ENCODE measurements around the gene DCAKD.

Gene DCAKD

DNA sequence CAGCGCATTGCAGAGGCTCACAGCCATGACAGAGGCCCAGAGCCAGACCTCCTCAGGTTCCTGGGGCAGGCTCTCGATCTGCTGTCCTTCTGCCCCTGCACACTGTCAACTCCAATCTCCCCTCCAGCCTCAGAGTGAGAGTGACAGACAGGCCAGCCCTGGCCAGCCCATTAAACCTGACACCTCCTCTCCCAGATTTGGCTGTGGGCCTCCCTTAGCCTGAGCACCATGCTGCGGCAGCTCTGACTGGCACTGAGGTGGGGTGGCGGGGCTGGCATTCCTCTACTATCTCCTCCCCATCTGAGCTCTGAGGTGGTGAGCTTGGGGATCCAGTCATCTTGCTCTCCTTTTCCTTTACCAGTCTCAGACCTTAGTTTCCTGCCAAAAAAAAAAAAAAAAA lies 67.9 kb downstream of the DCAKD start:
- H3K4me3 ChIP-seq (ENCODE audit: low read depth, low read length), result no peak overlapping the region
- TF ChIP-seq, protein P1, sequence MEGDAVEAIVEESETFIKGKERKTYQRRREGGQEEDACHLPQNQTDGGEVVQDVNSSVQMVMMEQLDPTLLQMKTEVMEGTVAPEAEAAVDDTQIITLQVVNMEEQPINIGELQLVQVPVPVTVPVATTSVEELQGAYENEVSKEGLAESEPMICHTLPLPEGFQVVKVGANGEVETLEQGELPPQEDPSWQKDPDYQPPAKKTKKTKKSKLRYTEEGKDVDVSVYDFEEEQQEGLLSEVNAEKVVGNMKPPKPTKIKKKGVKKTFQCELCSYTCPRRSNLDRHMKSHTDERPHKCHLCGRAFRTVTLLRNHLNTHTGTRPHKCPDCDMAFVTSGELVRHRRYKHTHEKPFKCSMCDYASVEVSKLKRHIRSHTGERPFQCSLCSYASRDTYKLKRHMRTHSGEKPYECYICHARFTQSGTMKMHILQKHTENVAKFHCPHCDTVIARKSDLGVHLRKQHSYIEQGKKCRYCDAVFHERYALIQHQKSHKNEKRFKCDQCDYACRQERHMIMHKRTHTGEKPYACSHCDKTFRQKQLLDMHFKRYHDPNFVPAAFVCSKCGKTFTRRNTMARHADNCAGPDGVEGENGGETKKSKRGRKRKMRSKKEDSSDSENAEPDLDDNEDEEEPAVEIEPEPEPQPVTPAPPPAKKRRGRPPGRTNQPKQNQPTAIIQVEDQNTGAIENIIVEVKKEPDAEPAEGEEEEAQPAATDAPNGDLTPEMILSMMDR (IDR thresholded peaks at IDR 0.05; ENCODE audit: insufficient read depth, low read depth, low read length, missing control alignments), result no peak
- no peak for DNase-seq (ENCODE audit: low read depth)

DNA sequence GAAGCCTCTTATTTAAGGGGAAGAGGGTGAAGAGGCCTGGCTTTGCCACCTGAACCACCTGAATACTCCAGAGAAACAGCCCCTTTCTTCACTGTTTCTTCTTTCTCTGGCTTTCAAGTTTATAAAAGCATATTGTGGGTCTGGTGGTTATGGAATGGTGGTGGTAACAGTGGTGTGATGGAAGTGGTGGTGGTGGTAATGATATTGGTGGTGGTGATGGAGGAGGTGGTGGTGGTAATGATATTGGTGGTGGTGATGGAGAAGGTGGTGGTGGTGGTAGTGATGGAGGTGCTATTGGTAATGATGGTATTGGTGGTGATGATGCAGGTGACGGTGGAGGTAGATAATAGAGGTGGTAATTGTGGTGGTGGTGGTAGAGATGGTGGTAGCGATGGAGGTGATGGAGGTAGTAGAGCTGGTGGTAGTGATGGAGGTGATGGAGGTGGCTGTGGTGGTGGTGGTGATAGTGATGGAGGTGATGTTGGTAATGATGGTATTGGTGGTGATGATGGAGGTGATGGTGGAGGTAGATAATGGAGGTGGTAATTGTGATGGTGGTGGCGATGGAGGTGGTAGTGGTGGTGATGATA lies 69.2 kb downstream of the DCAKD start:
- TF ChIP-seq, protein P1 (IDR thresholded peaks at IDR 0.05; ENCODE audit: insufficient read depth, low read depth, low read length, missing control alignments), result no peak
- no peak for DNase-seq (ENCODE audit: low read depth)
- H3K4me3 ChIP-seq (ENCODE audit: low read depth, low read length), result no peak overlapping the region

DNA sequence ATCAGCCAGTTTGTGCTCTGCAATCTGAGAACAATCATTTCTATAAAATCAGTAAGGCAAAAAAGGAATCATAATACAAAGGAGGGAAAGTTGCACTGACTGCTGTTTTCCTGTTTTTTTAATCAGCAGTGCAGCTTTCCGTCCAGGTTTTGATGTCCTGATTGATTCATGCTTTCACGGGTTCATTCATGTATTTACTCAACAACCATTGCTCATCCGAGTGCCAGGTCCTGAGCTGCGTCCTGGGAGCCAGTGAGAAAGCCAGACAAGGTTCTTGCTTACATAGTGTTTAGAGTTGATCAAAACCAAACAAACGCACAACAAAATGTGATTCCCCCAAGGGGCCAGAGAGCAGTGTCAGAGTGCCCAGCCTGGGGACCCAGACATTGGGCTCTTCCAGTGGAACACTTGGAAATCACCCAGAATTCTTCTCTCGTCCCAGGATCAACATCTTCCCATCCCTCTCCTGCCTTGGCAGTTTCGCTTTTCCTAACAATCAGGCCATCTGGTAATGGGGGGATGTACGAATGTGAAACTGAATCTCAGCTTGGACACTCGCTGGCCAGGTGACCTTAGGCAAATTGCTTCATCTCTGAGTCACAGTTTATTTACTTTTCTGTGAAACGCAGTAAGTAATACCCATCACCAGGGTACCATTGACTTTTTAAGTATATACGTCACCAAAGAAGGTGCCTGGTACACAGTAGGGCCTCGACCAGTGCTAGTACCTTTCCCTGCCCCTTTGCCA lies 70.0 kb downstream of the DCAKD start:
- no peak overlapping the region for H3K4me3 ChIP-seq (ENCODE audit: low read depth, low read length)
- DNase-seq (ENCODE audit: low read depth), result no peak
- TF ChIP-seq, protein P1 (IDR thresholded peaks at IDR 0.05; ENCODE audit: insufficient read depth, low read depth, low read length, missing control alignments), result no peak

DNA sequence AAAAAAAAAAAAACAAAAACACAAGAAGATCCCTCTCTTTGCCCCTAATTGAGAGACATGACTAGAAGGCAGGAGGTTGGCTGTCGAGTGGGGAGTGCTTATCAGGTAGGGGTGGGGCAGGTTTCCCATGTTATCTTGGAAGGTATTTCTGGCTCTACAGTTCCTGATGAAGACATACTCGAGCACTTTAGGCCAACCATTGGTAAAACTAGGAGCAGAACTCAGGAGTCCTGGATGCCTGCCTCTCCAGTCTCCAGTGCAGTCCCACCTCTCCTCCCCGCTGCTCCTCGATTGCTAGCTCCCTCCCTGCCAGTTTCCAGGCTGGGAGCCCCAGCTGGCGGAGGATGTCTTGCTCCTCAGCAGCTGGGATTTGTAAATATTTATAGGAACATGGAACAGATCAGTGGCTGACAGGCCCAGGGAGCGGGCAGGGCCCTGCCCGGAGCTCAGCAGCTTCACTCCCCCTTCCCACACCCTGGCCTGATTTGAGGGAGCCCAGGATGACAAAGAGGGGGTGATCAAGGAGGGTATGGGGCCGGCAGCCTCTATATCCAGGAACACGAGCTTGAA lies 71.9 kb downstream of the DCAKD start:
- DNase-seq (ENCODE audit: low read depth), result no peak
- TF ChIP-seq, protein P1 (IDR thresholded peaks at IDR 0.05; ENCODE audit: insufficient read depth, low read depth, low read length, missing control alignments), result no peak

DNA sequence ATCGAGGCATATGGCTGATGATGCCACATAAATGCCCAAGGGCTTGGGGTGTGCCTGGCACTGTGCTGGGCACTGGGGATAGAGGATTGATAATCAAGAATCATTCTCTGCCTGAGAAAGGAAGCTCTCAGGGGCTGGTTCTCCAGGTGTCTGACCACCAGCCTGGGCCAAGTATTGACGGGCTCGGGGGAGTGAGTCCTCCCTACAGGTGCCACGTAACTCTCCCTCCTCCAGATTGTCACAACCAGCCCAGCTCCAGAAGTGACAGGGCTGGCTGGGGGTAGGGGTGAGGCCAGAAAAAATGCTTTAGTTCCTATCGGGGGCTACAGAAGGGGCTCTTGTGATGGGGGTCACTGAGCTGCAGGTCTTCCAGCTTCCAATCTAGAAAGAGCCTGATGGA lies 72.6 kb downstream of the DCAKD start:
- no peak overlapping the region for H3K4me3 ChIP-seq (ENCODE audit: low read depth, low read length)
- TF ChIP-seq, protein P1 (IDR thresholded peaks at IDR 0.05; ENCODE audit: insufficient read depth, low read depth, low read length, missing control alignments), result no peak
- no peak for DNase-seq (ENCODE audit: low read depth)

More for the DNA sequence above, 71.9 kb downstream of the DCAKD start:
- H3K4me3 ChIP-seq (ENCODE audit: low read depth, low read length), result no peak overlapping the region

DNA sequence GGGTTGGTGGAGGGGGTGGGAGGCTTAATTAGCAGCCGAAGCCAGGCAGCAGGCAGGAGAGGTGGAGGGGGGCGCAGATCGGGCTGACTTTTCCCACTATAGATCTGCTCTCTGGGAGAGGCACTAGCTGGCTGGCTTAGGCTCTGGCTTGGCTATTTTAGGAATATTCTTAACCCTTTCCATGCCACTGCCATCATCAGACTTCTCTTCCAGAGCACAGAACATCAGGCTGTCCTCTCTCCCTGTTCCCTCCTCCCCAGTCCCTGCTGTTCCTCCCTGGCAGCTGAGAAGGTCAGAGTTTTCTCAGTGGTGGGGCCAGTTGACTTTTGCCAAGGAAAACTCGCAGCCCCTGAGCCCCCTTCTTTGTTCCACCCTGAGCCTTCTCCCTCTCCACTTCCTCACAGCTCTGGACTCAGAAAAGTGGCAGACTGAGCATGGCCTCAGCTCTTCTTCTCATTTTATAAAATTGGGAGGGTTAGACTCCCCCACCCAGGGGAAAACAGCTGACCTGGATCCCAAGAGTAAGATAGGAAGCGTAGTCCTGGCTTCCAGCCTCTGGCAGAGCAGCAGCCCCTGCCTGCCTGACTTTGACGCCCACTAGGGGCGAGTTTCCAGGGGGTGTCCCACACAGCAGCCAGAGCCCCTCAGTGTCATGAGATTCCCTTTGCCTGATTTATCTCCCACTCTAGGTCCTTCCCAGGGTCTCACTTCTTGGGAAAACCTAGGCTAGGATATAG lies 73.5 kb downstream of the DCAKD start:
- no peak for DNase-seq (ENCODE audit: low read depth)
- no peak overlapping the region for H3K4me3 ChIP-seq (ENCODE audit: low read depth, low read length)
- TF ChIP-seq, protein P1 (IDR thresholded peaks at IDR 0.05; ENCODE audit: insufficient read depth, low read depth, low read length, missing control alignments), result no peak
